Suprapubic skin (tissue), 4 donors: Measurements from ENCODE around the gene IER2.
"Not testable (repeated sequence)": the region's sequence is repeated elsewhere in the genome, so short reads cannot be mapped to it uniquely, and the experiment has no call there.

ENCODE experiments used
- EP300 ChIP-seq: sonication (generic); formaldehyde crosslinking; IDR thresholded peaks from one replicate; pipeline ENCODE4 v1.6.1; 2017; ENCODE audit warnings: antibody characterized with exemption
- POLR2A ChIP-seq, 2 donors: fragments of 450-650 bp; IDR thresholded peaks; one replicate each; pipeline ENCODE4 v1.6.1; 2017; ENCODE audit warnings: antibody characterized with exemption in 2 of 2, mild to moderate bottlenecking in 2 of 2, moderate library complexity in 2 of 2
- POLR2AphosphoS5 ChIP-seq, 3 donors: sonication (generic); formaldehyde crosslinking; IDR thresholded peaks; one replicate each; pipeline ENCODE4 v1.6.1; 2017; ENCODE audit warnings: antibody characterized with exemption in 3 of 3
- TF ChIP-seq, protein P1 (sequence below), 2 donors: fragments of 200-600 bp in 1 of 2; fragments of 450-650 bp in 1 of 2; sonication (generic) in 1 of 2; IDR thresholded peaks; one replicate each; pipeline ENCODE4 v1.5.1; 2016 to 2019; ENCODE audit warnings: antibody characterized with exemption in 2 of 2, mild to moderate bottlenecking in 1 of 2, moderate library complexity in 1 of 2

DNA sequence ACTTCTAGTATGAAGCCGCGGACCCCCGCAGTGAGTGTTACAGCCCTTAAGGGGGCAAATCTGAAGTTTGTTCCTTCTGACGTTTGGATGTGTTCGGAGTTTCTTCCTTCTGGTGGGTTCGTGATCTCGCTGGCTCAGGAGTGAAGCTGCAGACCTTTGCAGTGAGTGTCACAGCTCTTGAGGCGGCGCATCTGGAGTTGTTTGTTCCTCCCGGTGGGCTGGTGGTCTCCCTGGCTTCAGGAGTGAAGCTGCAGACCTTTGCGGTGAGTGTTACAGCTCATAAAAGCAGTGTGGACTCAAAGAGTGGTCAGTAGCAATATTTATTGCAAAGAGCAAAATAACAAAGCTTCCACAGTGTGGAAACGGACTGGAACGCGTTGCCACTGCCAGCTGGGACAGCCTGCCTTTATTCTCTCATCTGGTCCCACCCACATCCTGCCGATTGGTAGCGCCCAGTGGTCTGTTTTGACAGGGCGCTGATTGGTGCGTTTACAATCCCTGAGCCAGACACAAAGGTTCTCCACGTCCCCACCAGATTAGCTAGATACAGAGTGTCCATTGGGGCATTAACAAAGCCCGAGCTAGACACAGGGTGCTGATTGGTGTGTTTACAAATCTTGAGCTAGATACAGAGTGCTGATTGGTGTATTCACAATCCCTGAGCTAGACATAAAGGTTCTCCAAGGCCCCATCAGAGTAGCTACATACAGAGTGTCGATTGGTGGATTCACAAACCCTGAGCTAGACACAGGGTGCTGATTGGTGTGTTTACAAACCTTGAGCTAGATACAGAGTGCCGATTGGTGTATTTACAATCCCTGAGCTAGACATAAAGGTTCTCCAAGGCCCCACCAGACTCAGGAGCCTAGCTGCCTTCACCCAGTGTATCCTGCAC lies 35.8 kb downstream of the IER2 start:
- TF ChIP-seq, protein P1, sequence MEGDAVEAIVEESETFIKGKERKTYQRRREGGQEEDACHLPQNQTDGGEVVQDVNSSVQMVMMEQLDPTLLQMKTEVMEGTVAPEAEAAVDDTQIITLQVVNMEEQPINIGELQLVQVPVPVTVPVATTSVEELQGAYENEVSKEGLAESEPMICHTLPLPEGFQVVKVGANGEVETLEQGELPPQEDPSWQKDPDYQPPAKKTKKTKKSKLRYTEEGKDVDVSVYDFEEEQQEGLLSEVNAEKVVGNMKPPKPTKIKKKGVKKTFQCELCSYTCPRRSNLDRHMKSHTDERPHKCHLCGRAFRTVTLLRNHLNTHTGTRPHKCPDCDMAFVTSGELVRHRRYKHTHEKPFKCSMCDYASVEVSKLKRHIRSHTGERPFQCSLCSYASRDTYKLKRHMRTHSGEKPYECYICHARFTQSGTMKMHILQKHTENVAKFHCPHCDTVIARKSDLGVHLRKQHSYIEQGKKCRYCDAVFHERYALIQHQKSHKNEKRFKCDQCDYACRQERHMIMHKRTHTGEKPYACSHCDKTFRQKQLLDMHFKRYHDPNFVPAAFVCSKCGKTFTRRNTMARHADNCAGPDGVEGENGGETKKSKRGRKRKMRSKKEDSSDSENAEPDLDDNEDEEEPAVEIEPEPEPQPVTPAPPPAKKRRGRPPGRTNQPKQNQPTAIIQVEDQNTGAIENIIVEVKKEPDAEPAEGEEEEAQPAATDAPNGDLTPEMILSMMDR (IDR thresholded peaks at IDR 0.05) = not testable (repeated sequence)
- TF ChIP-seq POLR2AphosphoS5 (IDR thresholded peaks at IDR 0.05); POLR2A (IDR thresholded peaks at IDR 0.05); EP300: not testable (repeated sequence)
